GM12878 (cell line): ENCODE measurements around the gene PTPN14. TPM values are rescaled to one million over a fixed set of nuclear protein-coding genes. Genes with fewer than 3 reads are reported as not detected.

Experiments
- ATAC-seq: fragments of 200-7000 bp; cut with Tn5 transposase; 3 replicates; pipeline ENCODE4 v1.9.1; 2020; ENCODE audit warnings: mild to moderate bottlenecking, moderate library complexity
- BruUV-seq: library from RNA; stranded (reverse); fragments of 400-500 nt; replicated peaks from 2 replicates; lab custom pipeline; 2021; lab: Mats Ljungman, UMichigan
- CTCF ChIA-PET: fragments of 300-600 bp; sonication (Branson Sonifier 250); formaldehyde crosslinking; extraction: SDS; loops from one replicate; lab custom pipeline; 2021; ENCODE audit warnings: inconsistent platforms; lab: Yijun Ruan, JAX
- POLR2A ChIA-PET: fragments of 350-600 bp; formaldehyde crosslinking; extraction: SDS; loops from one replicate; lab custom pipeline; 2021; ENCODE audit warnings: inconsistent platforms; lab: Charles Lee
- RAD21 ChIA-PET: fragments of 300-600 bp; sonication (Branson Sonifier 250); formaldehyde crosslinking; loops from one replicate; lab custom pipeline; 2023; ENCODE audit warnings: antibody characterized with exemption; ENCODE audit not compliant: unreplicated experiment; lab: Charles Lee
- SMC1A ChIA-PET: fragments of 300-600 bp; sonication (Branson Sonifier 250); formaldehyde crosslinking; loops from one replicate; lab custom pipeline; 2023; ENCODE audit not compliant: unreplicated experiment, uncharacterized antibody; lab: Charles Lee
- DNase-seq: peaks from one replicate; pipeline ENCODE4 v3.0.0-alpha.2; 2011; ENCODE audit warnings: low read depth, low spot score
- FAIRE-seq: peaks from 3 replicates; lab custom pipeline; 2011; peaks lifted over from hg19 to GRCh38; lab: Jason Lieb, UNC
- H2AFZ ChIP-seq: 2 replicates; pipeline ENCODE4 v1.6.0; 2011; ENCODE audit warnings: low read depth, low read length, control low read depth; ENCODE audit not compliant: control insufficient read depth
- H3K27ac ChIP-seq: 2 replicates; pipeline ENCODE4 v1.5.1; 2011; ENCODE audit warnings: control low read depth; ENCODE audit not compliant: control insufficient read depth, insufficient read depth
- H3K27me3 ChIP-seq, 2 experiments: replicated peaks in 1 of 2; 2 replicates each; pipeline versions ENCODE4 v1.6.0 to v1.6.1; 2011; ENCODE audit warnings: low read length in 1 of 2; ENCODE audit not compliant: control insufficient read depth in 2 of 2, insufficient read depth in 2 of 2
- H3K36me3 ChIP-seq, 2 experiments: 2 replicates each; pipeline ENCODE4 v1.5.1; 2011; ENCODE audit warnings: low read length in 1 of 2; ENCODE audit not compliant: control insufficient read depth in 2 of 2, insufficient read depth in 2 of 2
- H3K4me1 ChIP-seq: 2 replicates; pipeline ENCODE4 v1.6.1; 2011; ENCODE audit warnings: mild to moderate bottlenecking, low read length, moderate library complexity, mixed read lengths; ENCODE audit not compliant: control insufficient read depth, insufficient read depth
- H3K4me2 ChIP-seq: 2 replicates; pipeline ENCODE4 v1.6.0; 2011; ENCODE audit warnings: control low read depth; ENCODE audit not compliant: control insufficient read depth, insufficient read depth
- H3K4me3 ChIP-seq: fragments of 200-600 bp; sonication (generic); 2 replicates; pipeline ENCODE4 v1.5.1; 2016
- H3K79me2 ChIP-seq: 2 replicates; pipeline ENCODE4 v1.6.0; 2011; ENCODE audit warnings: low read length; ENCODE audit not compliant: control insufficient read depth, insufficient read depth
- H3K9ac ChIP-seq: 2 replicates; pipeline ENCODE4 v1.8.0; 2011; ENCODE audit warnings: low read length, control low read depth, mixed read lengths; ENCODE audit not compliant: control insufficient read depth, insufficient read depth
- H3K9me3 ChIP-seq: replicated peaks from 3 replicates; pipeline ENCODE4 v1.5.1; 2011; ENCODE audit warnings: mild to moderate bottlenecking, low read length; ENCODE audit not compliant: control insufficient read depth, insufficient read depth
- H4K20me1 ChIP-seq: 2 replicates; pipeline ENCODE4 v1.6.0; 2011; ENCODE audit not compliant: control insufficient read depth, insufficient read depth
- KAT2A ChIP-seq: conservative IDR thresholded peaks from 2 replicates; pipeline ENCODE4 v1.6.1; 2011; ENCODE audit warnings: low read depth, low read length; ENCODE audit not compliant: control insufficient read depth
- MYC ChIP-seq: IDR thresholded peaks from 2 replicates; pipeline ENCODE4 v1.6.1; 2011; ENCODE audit warnings: mild to moderate bottlenecking, low read length, moderate library complexity, inconsistent platforms; ENCODE audit not compliant: insufficient read depth, insufficient replicate concordance, insufficient read length, severe bottlenecking
- NBN ChIP-seq: fragments of 450-650 bp; IDR thresholded peaks from 2 replicates; pipeline ENCODE4 v1.6.1; 2016
- NR2C1 ChIP-seq: fragments of 450-650 bp; IDR thresholded peaks from 2 replicates; pipeline ENCODE4 v1.6.1; 2017; ENCODE audit warnings: antibody characterized with exemption, mild to moderate bottlenecking, moderate library complexity
- RBBP5 ChIP-seq: fragments of 200-600 bp; sonication (generic); conservative IDR thresholded peaks from 2 replicates; pipeline ENCODE4 v1.6.1; 2016
- SMAD5 ChIP-seq: IDR thresholded peaks from 2 replicates; pipeline ENCODE4 v1.6.1; 2016; ENCODE audit warnings: antibody characterized with exemption, low read depth
- SMARCA5 ChIP-seq: fragments of 450-650 bp; IDR thresholded peaks from 2 replicates; pipeline ENCODE4 v1.6.1; 2017; ENCODE audit warnings: mild to moderate bottlenecking
- SPI1 ChIP-seq: IDR thresholded peaks from 2 replicates; pipeline ENCODE4 v1.6.1; 2011; ENCODE audit warnings: low read depth, mild to moderate bottlenecking, low read length, moderate library complexity, borderline replicate concordance; ENCODE audit not compliant: insufficient read depth
- TCF12 ChIP-seq: IDR thresholded peaks from 2 replicates; pipeline ENCODE4 v1.6.1; 2011; ENCODE audit warnings: low read depth, mild to moderate bottlenecking, low read length
- WGBS: methylation state at CpG from one replicate; pipeline ENCODE4 v1.1.6; 2016; ENCODE audit warnings: low lambda C conversion rate; ENCODE audit not compliant: insufficient replicate concordance, insufficient coverage; ENCODE audit errors: missing lambda C conversion rate; 5-methylcytosine and 5-hydroxymethylcytosine counted together
- in situ Hi-C: fragments of 300-500 bp; cut with MboI; formaldehyde crosslinking; loops from 9 replicates; pipeline ENCODE4 v1.14.3; 2018; ENCODE audit warnings: mixed read lengths
- intact Hi-C: fragments of 100-400 bp; cut with micrococcal nuclease; formaldehyde crosslinking; loops from one replicate; pipeline ENCODE4 v1.14.2; 2022; ENCODE audit not compliant: unreplicated experiment
- polyA plus RNA-seq, 11 experiments: library from polyadenylated mRNA; depleted of rRNA in 4 of 11; unstranded in 6 of 11; stranded (reverse) in 5 of 11; fragments of >200 nt; fragmentation: Nextera tagmentation in 4 of 11; fragmentation: Illumina TruSeq in 1 of 11; extraction: Ambion mirVana in 4 of 11; extraction: Trizol in 1 of 11; gene quantifications; 1 replicate in 1 of 11; 2 replicates in 10 of 11; pipeline versions ENCODE4 v1.2.1 to v1.2.3, GENCODE V29; 2011 to 2016; ENCODE audit warnings: inconsistent platforms in 2 of 11, missing spikeins in 2 of 11, low read depth in 1 of 11
- total RNA-seq, 4 experiments: library from RNA; depleted of rRNA in 3 of 4; stranded (reverse); fragments of >200 nt in 3 of 4; fragmentation: Illumina TruSeq in 1 of 4; extraction: Trizol in 1 of 4; gene quantifications; 2 replicates each; pipeline versions ENCODE4 v1.2.1 to v1.2.3, GENCODE V29; 2013 to 2021

The PTPN14 gene
- total and polyA plus RNA-seq, 10 of the 15 experiments (the other 5 are each of a cell fraction or from before 2014, with no cell fraction given): 0.05 to 5.1 (median 0.44) TPM

DNA sequence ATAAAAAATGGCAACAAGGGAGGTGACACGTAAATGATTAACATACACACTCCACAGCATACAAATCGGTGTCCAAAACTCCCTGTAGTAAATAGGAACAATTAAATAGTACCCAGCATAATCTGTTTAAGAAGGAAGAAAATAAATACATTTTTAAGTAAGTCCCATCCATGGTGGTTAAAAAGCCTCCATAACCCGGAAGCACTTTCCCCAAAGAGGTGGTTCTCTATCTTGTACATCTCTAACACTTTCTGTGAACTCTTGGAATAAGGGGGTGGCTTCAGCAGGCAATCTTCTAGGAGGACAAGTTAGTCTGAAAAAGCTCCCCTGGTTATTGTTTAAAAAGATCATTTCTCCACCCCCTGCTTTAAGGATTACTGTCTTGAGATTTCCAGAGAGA is 76.9 kb downstream of the PTPN14 start:
- Histone ChIP-seq H3K4me2 (no peak overlapping the region), H3K79me2 (no peaks in the 10 kb centered on the region), H2AFZ (no peak overlapping the region), H3K9me3 (no peaks in the 10 kb centered on the region), H3K4me3 (no peak overlapping the region), H3K36me3 (no peaks in the 10 kb centered on the region), H3K4me1 (no peaks in the 10 kb centered on the region), H4K20me1 (no peaks in the 10 kb centered on the region), H3K9ac (no peak overlapping the region), H3K27ac (no peak overlapping the region), H3K27me3 (no peaks in the 10 kb centered on the region)
- ChIA-PET POLR2A (interaction anchor here (1.2 to 1.4 kb wide), 2 partner anchors 11 to 32 kb away, joined by 3 to 5 read pairs; no protein-coding TSS in a partner anchor), CTCF (interaction anchor here (0.9 kb wide), 1 partner anchor 36 kb away, joined by 3 read pairs; no protein-coding TSS in a partner anchor), RAD21 (no interaction called here), SMC1A (interaction anchor here (1.4 to 7.5 kb wide), 6 partner anchors 12 to 81 kb away, joined by 3 to 30 read pairs (median 12); no protein-coding TSS in a partner anchor)
- in situ Hi-C loops: no loop called here
- 6% methylated on average over 3 of the region's 3 CpGs for WGBS
- ATAC-seq (no peak), DNase-seq (no peak), FAIRE-seq (no peak)
- TF ChIP-seq TCF12 (no peak), NR2C1 (peak; percentile 83)
- intact Hi-C loops: no loop called here
- no TSS peak for BruUV-seq

- FAIRE-seq: no peak
- no peak for ATAC-seq
- Histone ChIP-seq H3K4me1 (no peaks in the 10 kb centered on the region), H2AFZ (no peak overlapping the region), H3K79me2 (no peaks in the 10 kb centered on the region), H3K36me3 (no peaks in the 10 kb centered on the region), H3K4me2 (no peak overlapping the region), H3K9me3 (no peaks in the 10 kb centered on the region), H4K20me1 (no peaks in the 10 kb centered on the region), H3K27ac (no peak overlapping the region), H3K4me3 (no peak overlapping the region), H3K27me3 (no peaks in the 10 kb centered on the region), H3K9ac (no peak overlapping the region)
- ChIA-PET SMC1A (interaction anchor here (1.1 to 7.5 kb wide), 13 partner anchors 10 to 112 kb away, joined by 3 to 30 read pairs (median 5); no protein-coding TSS in a partner anchor), POLR2A (interaction anchor here (0.6 to 1.0 kb wide), 2 partner anchors 35 to 52 kb away, joined by 3 read pairs; no protein-coding TSS in a partner anchor), RAD21 (interaction anchor here (1.2 to 2.4 kb wide), 3 partner anchors 16 to 111 kb away, joined by 3 to 7 read pairs (median 7); no protein-coding TSS in a partner anchor), CTCF (interaction anchor here (1.2 kb wide), 1 partner anchor 69 kb away, joined by 3 read pairs; no protein-coding TSS in a partner anchor)
- intact Hi-C loops (no loop called here), in situ Hi-C loops (no loop called here)
- TF ChIP-seq RBBP5 (no peak), MYC (no peak), SPI1 (no peak), KAT2A (no peak), SMARCA5 (no peak), SMAD5 (no peak), NBN (no peak)
- no peak for DNase-seq
- 20% methylated on average over 2 of the region's 2 CpGs for WGBS
- no TSS peak for BruUV-seq
These were observed 77.5 kb downstream of the PTPN14 start for GRCh38 chr1:214473862-214474261.
